ENCODE results near the gene CBX2. TPM values are rescaled to one million over a fixed set of nuclear protein-coding genes. Genes with fewer than 3 reads are reported as not detected.

CBX2 gene
- total and polyA plus RNA-seq, 9 donors = 6.1 to 14.4 (median 11.3) TPM

- Histone ChIP-seq H3K27me3 (ENCODE audit: control insufficient read depth, insufficient read depth, low read length) (peaks cover 44% of the 10 kb centered on the region), H3K27ac (ENCODE audit: low read length) (no peak overlapping the region), H3K4me1 (ENCODE audit: control insufficient read depth, insufficient read depth, low read length) (peaks cover 13% of the 10 kb centered on the region), H3K36me3 (ENCODE audit: control insufficient read depth, insufficient read depth, low read length) (no peaks in the 10 kb centered on the region), H3K4me3 (ENCODE audit: low read length) (no peak overlapping the region), H3K9me3 (replicated peaks; ENCODE audit: control insufficient read depth, low read depth, low read length) (no peaks in the 10 kb centered on the region)
- DNase-seq = no peak
- 93% methylated on average over 14 of the region's 17 CpGs for WGBS (ENCODE audit: insufficient coverage)
These were observed 44.7 kb downstream of the CBX2 start for GRCh38 chr17:79822583-79823124.

GRCh38 chr17:79824234-79824633 lies 46.3 kb downstream of the CBX2 start:
- Histone ChIP-seq H3K9me3 (replicated peaks; ENCODE audit: control insufficient read depth, low read depth, low read length) (no peaks in the 10 kb centered on the region), H3K4me3 (ENCODE audit: low read length) (no peak overlapping the region), H3K27me3 (ENCODE audit: control insufficient read depth, insufficient read depth, low read length) (peaks cover 29% of the 10 kb centered on the region), H3K36me3 (ENCODE audit: control insufficient read depth, insufficient read depth, low read length) (no peaks in the 10 kb centered on the region), H3K27ac (ENCODE audit: low read length) (no peak overlapping the region), H3K4me1 (ENCODE audit: control insufficient read depth, insufficient read depth, low read length) (peaks cover 17% of the 10 kb centered on the region)
- 95% methylated on average over 8 of the region's 17 CpGs for WGBS (ENCODE audit: insufficient coverage)
- no peak for DNase-seq

- WGBS (ENCODE audit: insufficient coverage) = 87% methylated on average over 5 of the region's 6 CpGs
- peaks cover 19% of the 10 kb centered on the region for H3K4me1 ChIP-seq (ENCODE audit: control insufficient read depth, insufficient read depth, low read length)
- H3K27ac ChIP-seq (ENCODE audit: low read length) = no peak overlapping the region
- H3K27me3 ChIP-seq (ENCODE audit: control insufficient read depth, insufficient read depth, low read length) = peaks cover 22% of the 10 kb centered on the region
- no peak overlapping the region for H3K4me3 ChIP-seq (ENCODE audit: low read length)
- H3K9me3 ChIP-seq (replicated peaks; ENCODE audit: control insufficient read depth, low read depth, low read length) = no peaks in the 10 kb centered on the region
- H3K36me3 ChIP-seq (ENCODE audit: control insufficient read depth, insufficient read depth, low read length) = no peaks in the 10 kb centered on the region
- no peak for DNase-seq
These were observed 47.1 kb downstream of the CBX2 start for GRCh38 chr17:79824893-79825579.

- peaks cover 17% of the 10 kb centered on the region for H3K27me3 ChIP-seq (ENCODE audit: control insufficient read depth, insufficient read depth, low read length)
- H3K36me3 ChIP-seq (ENCODE audit: control insufficient read depth, insufficient read depth, low read length) = no peaks in the 10 kb centered on the region
- H3K4me3 ChIP-seq (ENCODE audit: low read length) = no peak overlapping the region
- no peaks in the 10 kb centered on the region for H3K9me3 ChIP-seq (replicated peaks; ENCODE audit: control insufficient read depth, low read depth, low read length)
- peaks cover 21% of the 10 kb centered on the region for H3K4me1 ChIP-seq (ENCODE audit: control insufficient read depth, insufficient read depth, low read length)
- DNase-seq = no peak
- WGBS (ENCODE audit: insufficient coverage) = 75% methylated on average over 1 of the region's 5 CpGs
- H3K27ac ChIP-seq (ENCODE audit: low read length) = no peak overlapping the region
These were observed 47.6 kb downstream of the CBX2 start for GRCh38 chr17:79825580-79825921.

- peaks cover 19% of the 10 kb centered on the region for H3K27me3 ChIP-seq (ENCODE audit: control insufficient read depth, insufficient read depth, low read length)
- WGBS (ENCODE audit: insufficient coverage) = 24% methylated on average over 7 of the region's 11 CpGs
- no peaks in the 10 kb centered on the region for H3K9me3 ChIP-seq (replicated peaks; ENCODE audit: control insufficient read depth, low read depth, low read length)
- no peak overlapping the region for H3K27ac ChIP-seq (ENCODE audit: low read length)
- H3K4me3 ChIP-seq (ENCODE audit: low read length) = no peak overlapping the region
- no peaks in the 10 kb centered on the region for H3K36me3 ChIP-seq (ENCODE audit: control insufficient read depth, insufficient read depth, low read length)
- peaks cover 28% of the 10 kb centered on the region for H3K4me1 ChIP-seq (ENCODE audit: control insufficient read depth, insufficient read depth, low read length)
- DNase-seq = peak; percentile 63
These were observed 48.3 kb downstream of the CBX2 start for GRCh38 chr17:79826204-79826680.

- H3K27me3 ChIP-seq (ENCODE audit: control insufficient read depth, insufficient read depth, low read length) = peaks cover 17% of the 10 kb centered on the region
- no peaks in the 10 kb centered on the region for H3K9me3 ChIP-seq (replicated peaks; ENCODE audit: control insufficient read depth, low read depth, low read length)
- 63% methylated on average over 19 of the region's 26 CpGs for WGBS (ENCODE audit: insufficient coverage)
- no peaks in the 10 kb centered on the region for H3K36me3 ChIP-seq (ENCODE audit: control insufficient read depth, insufficient read depth, low read length)
- DNase-seq = no peak
- no peak overlapping the region for H3K27ac ChIP-seq (ENCODE audit: low read length)
- H3K4me3 ChIP-seq (ENCODE audit: low read length) = no peak overlapping the region
- H3K4me1 ChIP-seq (ENCODE audit: control insufficient read depth, insufficient read depth, low read length) = peaks cover 36% of the 10 kb centered on the region
These were observed 49.1 kb downstream of the CBX2 start for GRCh38 chr17:79826841-79827578.

GRCh38 chr17:79829004-79829403 lies 51.1 kb downstream of the CBX2 start:
- no peak overlapping the region for H3K27ac ChIP-seq (ENCODE audit: low read length)
- DNase-seq = no peak

GRCh38 chr17:79829457-79829856 lies 51.5 kb downstream of the CBX2 start:
- Histone ChIP-seq H3K4me3 (ENCODE audit: low read length) (no peak overlapping the region), H3K27ac (ENCODE audit: low read length) (no peak overlapping the region), H3K27me3 (ENCODE audit: control insufficient read depth, insufficient read depth, low read length) (peaks cover 17% of the 10 kb centered on the region), H3K4me1 (ENCODE audit: control insufficient read depth, insufficient read depth, low read length) (peaks cover 48% of the 10 kb centered on the region), H3K9me3 (replicated peaks; ENCODE audit: control insufficient read depth, low read depth, low read length) (no peaks in the 10 kb centered on the region), H3K36me3 (ENCODE audit: control insufficient read depth, insufficient read depth, low read length) (peaks cover 1% of the 10 kb centered on the region)
- no peak for DNase-seq
- no CpG with 5 or more reads among the region's 2 CpGs for WGBS (ENCODE audit: insufficient coverage)

More at GRCh38 chr17:79829004-79829403, 51.1 kb downstream of the CBX2 start:
- Histone ChIP-seq H3K27me3 (ENCODE audit: control insufficient read depth, insufficient read depth, low read length) (peaks cover 17% of the 10 kb centered on the region), H3K4me1 (ENCODE audit: control insufficient read depth, insufficient read depth, low read length) (peaks cover 48% of the 10 kb centered on the region), H3K36me3 (ENCODE audit: control insufficient read depth, insufficient read depth, low read length) (no peaks in the 10 kb centered on the region), H3K9me3 (replicated peaks; ENCODE audit: control insufficient read depth, low read depth, low read length) (no peaks in the 10 kb centered on the region), H3K4me3 (ENCODE audit: low read length) (no peak overlapping the region)
- WGBS (ENCODE audit: insufficient coverage) = no CpG with 5 or more reads among the region's 2 CpGs

- no peak for DNase-seq
- Histone ChIP-seq H3K9me3 (replicated peaks; ENCODE audit: control insufficient read depth, low read depth, low read length) (no peaks in the 10 kb centered on the region), H3K27me3 (ENCODE audit: control insufficient read depth, insufficient read depth, low read length) (peaks cover 15% of the 10 kb centered on the region), H3K4me3 (ENCODE audit: low read length) (no peak overlapping the region), H3K27ac (ENCODE audit: low read length) (no peak overlapping the region), H3K36me3 (ENCODE audit: control insufficient read depth, insufficient read depth, low read length) (peaks cover 10% of the 10 kb centered on the region), H3K4me1 (ENCODE audit: control insufficient read depth, insufficient read depth, low read length) (peaks cover 48% of the 10 kb centered on the region)
- 33% methylated on average over 7 of the region's 8 CpGs for WGBS (ENCODE audit: insufficient coverage)
These were observed 52.4 kb downstream of the CBX2 start for GRCh38 chr17:79830303-79830702.

- H3K4me1 ChIP-seq (ENCODE audit: control insufficient read depth, insufficient read depth, low read length) = peaks cover 52% of the 10 kb centered on the region
- H3K27ac ChIP-seq (ENCODE audit: low read length) = no peak overlapping the region
- H3K36me3 ChIP-seq (ENCODE audit: control insufficient read depth, insufficient read depth, low read length) = peaks cover 13% of the 10 kb centered on the region
- DNase-seq = no peak
- H3K9me3 ChIP-seq (replicated peaks; ENCODE audit: control insufficient read depth, low read depth, low read length) = no peaks in the 10 kb centered on the region
- peaks cover 14% of the 10 kb centered on the region for H3K27me3 ChIP-seq (ENCODE audit: control insufficient read depth, insufficient read depth, low read length)
- H3K4me3 ChIP-seq (ENCODE audit: low read length) = no peak overlapping the region
- 89% methylated on average over 5 of the region's 8 CpGs for WGBS (ENCODE audit: insufficient coverage)
These were observed 52.9 kb downstream of the CBX2 start for GRCh38 chr17:79830763-79831264.

Measured in muscle of leg (tissue), 11 donors.